NCI-H510A (cell line): ENCODE data around the gene SRGN.

ENCODE experiments used
- DNase-seq: peaks from one replicate; lab custom pipeline; 2025; lab: John Stamatoyannopoulos, UW

SRGN gene

GRCh38 chr10:69090685-69091084 lies 2.8 kb downstream of the SRGN start:
- DNase-seq: no peak

GRCh38 chr10:69091143-69091651 lies 3.3 kb downstream of the SRGN start:
- DNase-seq: no peak

GRCh38 chr10:69092959-69093850 lies 5.3 kb downstream of the SRGN start:
- peak; percentile 4 for DNase-seq

GRCh38 chr10:69093933-69094332 lies 6.0 kb downstream of the SRGN start:
- no peak for DNase-seq

- DNase-seq: no peak
Measured at GRCh38 chr10:69096045-69096444, 8.1 kb downstream of the SRGN start.

- no peak for DNase-seq
Measured at GRCh38 chr10:69097729-69098128, 9.8 kb downstream of the SRGN start.

- no peak for DNase-seq
Measured at GRCh38 chr10:69100136-69100872, 12.4 kb downstream of the SRGN start.

GRCh38 chr10:69101451-69102095 lies 13.7 kb downstream of the SRGN start:
- no peak for DNase-seq

GRCh38 chr10:69102440-69102839 lies 14.5 kb downstream of the SRGN start:
- no peak for DNase-seq

- DNase-seq: no peak
Measured at GRCh38 chr10:69103784-69104183, 15.9 kb downstream of the SRGN start.

GRCh38 chr10:69104994-69105790 lies 17.3 kb downstream of the SRGN start:
- no peak for DNase-seq

GRCh38 chr10:69107176-69107490 lies 19.2 kb downstream of the SRGN start:
- no peak for DNase-seq

- no peak for DNase-seq
Measured at GRCh38 chr10:69107699-69108098, 19.8 kb downstream of the SRGN start.

GRCh38 chr10:69119896-69120295 lies 32.0 kb downstream of the SRGN start:
- no peak for DNase-seq

GRCh38 chr10:69123306-69123746 lies 35.4 kb downstream of the SRGN start:
- DNase-seq: peak; percentile 34

- peak; percentile 97 for DNase-seq
Measured at GRCh38 chr10:69123747-69124562, 36.1 kb downstream of the SRGN start, which contains the start of gene VPS26A. Gene VPS26A, plus strand, starts transcription at chr10:69124178. Its CDS starts 100 bp downstream, at chr10:69124278.

GRCh38 chr10:69124563-69125268 lies 36.8 kb downstream of the SRGN start:
- peak; percentile 40 for DNase-seq

GRCh38 chr10:69125554-69125953 lies 37.7 kb downstream of the SRGN start:
- DNase-seq: no peak

- no peak for DNase-seq
Measured at GRCh38 chr10:69130251-69130650, 42.3 kb downstream of the SRGN start.

GRCh38 chr10:69139961-69140360 lies 52.1 kb downstream of the SRGN start:
- DNase-seq: no peak
